ENCODE results near the gene HSPB6. TPM values are rescaled to one million over a fixed set of nuclear protein-coding genes. Genes with fewer than 3 reads are reported as not detected.

Gene HSPB6
- total and polyA plus RNA-seq, 2 of the 8 experiments (the other 6 are each of a cell fraction or from before 2014, with no cell fraction given) = 0.91 TPM; not detected in 1

GRCh38 chr19:35788205-35788960 lies 31.6 kb upstream of the HSPB6 start (continued):
- no peak for TF ChIP-seq CHD7 (IDR thresholded peaks at IDR 0.05; ENCODE audit: insufficient replicate concordance, low read length)

Data from H1 (cell line).